Mesenchymal stem cell (in vitro differentiated cells and primary cell): ENCODE data around the gene SMG1.
"Not testable (repeated sequence)": the region's sequence is repeated elsewhere in the genome, so short reads cannot be mapped to it uniquely, and the experiment has no call there.

Experiments
- DNase-seq: peaks from one replicate; pipeline ENCODE4 v3.0.0-alpha.2; 2013
- H2AFZ ChIP-seq: one replicate; pipeline ENCODE4 v1.6.1; 2013; ENCODE audit warnings: low read depth, mild to moderate bottlenecking, control low read depth, inconsistent platforms, low read length, moderate library complexity
- H2AK5ac ChIP-seq: 2 replicates; pipeline ENCODE4 v1.6.1; 2013; ENCODE audit warnings: low read length, moderate library complexity, mild to moderate bottlenecking, inconsistent platforms; ENCODE audit not compliant: severe bottlenecking
- H2BK120ac ChIP-seq: one replicate; pipeline ENCODE4 v1.6.1; 2013; ENCODE audit warnings: low read depth, mild to moderate bottlenecking, inconsistent platforms, low read length, moderate library complexity
- H2BK12ac ChIP-seq, 2 experiments: one replicate each; pipeline ENCODE4 v1.6.1; 2013; ENCODE audit warnings: inconsistent platforms in 2 of 2, low read length in 2 of 2, mild to moderate bottlenecking in 2 of 2, moderate library complexity in 2 of 2, control low read depth in 1 of 2
- H2BK15ac ChIP-seq: one replicate; pipeline ENCODE4 v1.6.1; 2013; ENCODE audit warnings: mild to moderate bottlenecking, low read depth, inconsistent platforms; ENCODE audit not compliant: poor library complexity, severe bottlenecking
- H2BK5ac ChIP-seq: 2 replicates; pipeline ENCODE4 v1.6.1; 2013; ENCODE audit warnings: low read depth, mild to moderate bottlenecking, low read length, control low read depth, inconsistent platforms; ENCODE audit not compliant: poor library complexity, severe bottlenecking
- H3K14ac ChIP-seq, 2 experiments: one replicate each; pipeline ENCODE4 v1.6.1; 2013; ENCODE audit warnings: inconsistent platforms in 2 of 2, low read length in 2 of 2, control low read depth in 1 of 2, mild to moderate bottlenecking in 1 of 2, moderate library complexity in 1 of 2
- H3K18ac ChIP-seq, 2 experiments: one replicate each; pipeline ENCODE4 v1.6.1; 2013; ENCODE audit warnings: inconsistent platforms in 2 of 2, low read length in 2 of 2, control low read depth in 1 of 2, low read depth in 1 of 2, mild to moderate bottlenecking in 1 of 2
- H3K23ac ChIP-seq, 2 experiments: one replicate each; pipeline ENCODE4 v1.6.1; 2013; ENCODE audit warnings: inconsistent platforms in 2 of 2, low read length in 2 of 2, mild to moderate bottlenecking in 2 of 2, moderate library complexity in 2 of 2, control low read depth in 1 of 2
- H3K27ac ChIP-seq: 2 replicates; pipeline ENCODE4 v1.5.1; 2013; ENCODE audit warnings: mild to moderate bottlenecking, moderate library complexity, low read length, control low read depth, inconsistent platforms; ENCODE audit not compliant: poor library complexity, severe bottlenecking
- H3K27me3 ChIP-seq, 2 experiments: 2 replicates each; pipeline versions ENCODE4 v1.6.1 to v1.7.0; 2013; ENCODE audit warnings: low read length in 2 of 2, mild to moderate bottlenecking in 2 of 2, moderate library complexity in 2 of 2, control low read depth in 1 of 2, inconsistent platforms in 1 of 2; ENCODE audit not compliant: control insufficient read depth in 1 of 2, insufficient read depth in 1 of 2
- H3K36me3 ChIP-seq, 2 experiments: 2 replicates each; pipeline versions ENCODE4 v1.6.1 to v1.7.0; 2013; ENCODE audit warnings: low read length in 2 of 2, control low read depth in 1 of 2, inconsistent platforms in 1 of 2, low read depth in 1 of 2, mild to moderate bottlenecking in 1 of 2; ENCODE audit not compliant: insufficient read depth in 2 of 2, control insufficient read depth in 1 of 2
- H3K4ac ChIP-seq, 2 experiments: one replicate each; pipeline ENCODE4 v1.6.1; 2013; ENCODE audit warnings: inconsistent platforms in 2 of 2, low read length in 2 of 2, mild to moderate bottlenecking in 2 of 2, moderate library complexity in 2 of 2, control low read depth in 1 of 2, low read depth in 1 of 2
- H3K4me1 ChIP-seq: 2 replicates; pipeline ENCODE4 v1.6.1; 2013; ENCODE audit warnings: low read depth, low read length, control low read depth; ENCODE audit not compliant: control insufficient read depth, insufficient read depth
- H3K4me2 ChIP-seq: 2 replicates; pipeline ENCODE4 v1.6.1; 2013; ENCODE audit warnings: low read length, mild to moderate bottlenecking, inconsistent platforms; ENCODE audit not compliant: poor library complexity, severe bottlenecking
- H3K4me3 ChIP-seq, 2 experiments: 2 replicates each; pipeline versions ENCODE4 v1.5.1 to v1.7.0; 2013; ENCODE audit warnings: low read length in 2 of 2, mild to moderate bottlenecking in 2 of 2, control low read depth in 1 of 2, low read depth in 1 of 2; ENCODE audit not compliant: insufficient read depth in 1 of 2
- H3K79me1 ChIP-seq: replicated peaks from 2 replicates; pipeline ENCODE4 v1.6.1; 2013; ENCODE audit warnings: mild to moderate bottlenecking, control low read depth, low read length, inconsistent platforms; ENCODE audit not compliant: poor library complexity, severe bottlenecking
- H3K9ac ChIP-seq: 2 replicates; pipeline ENCODE4 v1.7.0; 2013; ENCODE audit warnings: mild to moderate bottlenecking, low read length, moderate library complexity
- H3K9me3 ChIP-seq: 2 replicates; pipeline ENCODE4 v1.7.0; 2013; ENCODE audit warnings: mild to moderate bottlenecking, low read length; ENCODE audit not compliant: control insufficient read depth
- H4K8ac ChIP-seq: one replicate; pipeline ENCODE4 v1.6.1; 2013; ENCODE audit warnings: inconsistent platforms, mild to moderate bottlenecking, low read length, moderate library complexity
- H4K91ac ChIP-seq: one replicate; pipeline ENCODE4 v1.6.1; 2013; ENCODE audit warnings: mild to moderate bottlenecking, low read length, inconsistent platforms
- WGBS: methylation state at CpG from one replicate; pipeline ENCODE4 v1.1.7; 2013; ENCODE audit warnings: mixed read lengths; 5-methylcytosine and 5-hydroxymethylcytosine counted together

Gene SMG1

GRCh38 chr16:18933501-18933900 lies 7.3 kb upstream of the SMG1 start:
- no peaks in the 10 kb centered on the region for H3K36me3 ChIP-seq
- no peak overlapping the region for H3K14ac ChIP-seq
- H4K91ac ChIP-seq = no peak overlapping the region
- peaks cover 5% of the 10 kb centered on the region for H3K4me1 ChIP-seq
- H4K8ac ChIP-seq = no peak overlapping the region
- H2BK15ac ChIP-seq = no peak overlapping the region
- WGBS = 88% methylated on average over 1 of the region's 1 CpG
- H2BK120ac ChIP-seq = no peak overlapping the region
- no peak overlapping the region for H2AFZ ChIP-seq
- H2AK5ac ChIP-seq = no peak overlapping the region
- H3K9me3 ChIP-seq = no peaks in the 10 kb centered on the region
- DNase-seq = no peak
- peaks cover 0 to 4% of the 10 kb centered on the region in 2 experiments for H3K27me3 ChIP-seq
- no peak overlapping the region for H3K4me2 ChIP-seq
- no peak overlapping the region for H3K18ac ChIP-seq
- H2BK12ac ChIP-seq = no peak overlapping the region
- H3K79me1 ChIP-seq = no peaks in the 10 kb centered on the region
- no peak overlapping the region for H3K9ac ChIP-seq
- H3K23ac ChIP-seq = no peak overlapping the region
- H3K4ac ChIP-seq = no peak overlapping the region
- H3K27ac ChIP-seq = no peak overlapping the region
- no peak overlapping the region for H2BK5ac ChIP-seq
- H3K4me3 ChIP-seq = no peak overlapping the region

GRCh38 chr16:18932243-18932987 lies 6.2 kb upstream of the SMG1 start:
- H4K8ac ChIP-seq = no peak overlapping the region
- H2BK15ac ChIP-seq = no peak overlapping the region
- H2AK5ac ChIP-seq = no peak overlapping the region
- peak overlapping the region in 1 of 2 experiments; percentile 7 for H3K4me3 ChIP-seq
- H2BK5ac ChIP-seq = no peak overlapping the region
- H3K4me2 ChIP-seq = no peak overlapping the region
- no peak overlapping the region for H3K4ac ChIP-seq
- DNase-seq = no peak
- no peaks in the 10 kb centered on the region for H3K36me3 ChIP-seq
- H3K27me3 ChIP-seq = peaks cover 0 to 4% of the 10 kb centered on the region in 2 experiments
- no peak overlapping the region for H2BK12ac ChIP-seq
- H4K91ac ChIP-seq = no peak overlapping the region
- no peaks in the 10 kb centered on the region for H3K9me3 ChIP-seq
- H3K27ac ChIP-seq = peak overlapping the region; percentile 45
- 76% methylated on average over 5 of the region's 5 CpGs for WGBS
- no peak overlapping the region for H3K18ac ChIP-seq
- peaks cover 7% of the 10 kb centered on the region for H3K4me1 ChIP-seq
- H3K23ac ChIP-seq = no peak overlapping the region
- H3K9ac ChIP-seq = peak overlapping the region; percentile 73
- H3K79me1 ChIP-seq = no peaks in the 10 kb centered on the region
- no peak overlapping the region for H3K14ac ChIP-seq
- no peak overlapping the region for H2BK120ac ChIP-seq
- H2AFZ ChIP-seq = no peak overlapping the region

GRCh38 chr16:18931756-18932155 lies 5.5 kb upstream of the SMG1 start:
- H2AFZ ChIP-seq = no peak overlapping the region

GRCh38 chr16:18930095-18930494 lies 3.9 kb upstream of the SMG1 start:
- H3K27ac ChIP-seq, H4K91ac ChIP-seq, H3K14ac ChIP-seq, H3K27me3 ChIP-seq, H3K36me3 ChIP-seq, H2BK15ac ChIP-seq, H2AK5ac ChIP-seq, H3K4me2 ChIP-seq, H3K23ac ChIP-seq, H3K9me3 ChIP-seq, H3K9ac ChIP-seq, H3K4me1 ChIP-seq, H3K4ac ChIP-seq, H3K79me1 ChIP-seq, H2AFZ ChIP-seq, H2BK5ac ChIP-seq, H4K8ac ChIP-seq, H2BK120ac ChIP-seq, H3K4me3 ChIP-seq, H2BK12ac ChIP-seq, DNase-seq, H3K18ac ChIP-seq: not testable (repeated sequence)
- WGBS = 73% methylated on average over 4 of the region's 4 CpGs

More at GRCh38 chr16:18931756-18932155, 5.5 kb upstream of the SMG1 start:
- peak overlapping the region in 1 of 2 experiments; percentile 83 for H3K23ac ChIP-seq
- no peak for DNase-seq
- H3K4me1 ChIP-seq = peaks cover 10% of the 10 kb centered on the region
- H2BK12ac ChIP-seq = no peak overlapping the region
- no peaks in the 10 kb centered on the region for H3K36me3 ChIP-seq
- peaks cover 0 to 1% of the 10 kb centered on the region in 2 experiments for H3K27me3 ChIP-seq
- H3K79me1 ChIP-seq = no peaks in the 10 kb centered on the region
- H3K18ac ChIP-seq = peak overlapping the region in 1 of 2 experiments; percentile 34
- 72% methylated on average over 5 of the region's 5 CpGs for WGBS
- H3K9me3 ChIP-seq = no peaks in the 10 kb centered on the region
- no peak overlapping the region for H2AK5ac ChIP-seq
- no peak overlapping the region for H2BK15ac ChIP-seq
- no peak overlapping the region for H3K4me2 ChIP-seq
- H3K27ac ChIP-seq = no peak overlapping the region
- no peak overlapping the region for H2BK5ac ChIP-seq
- H3K4me3 ChIP-seq = no peak overlapping the region
- H3K4ac ChIP-seq = no peak overlapping the region
- no peak overlapping the region for H4K8ac ChIP-seq
- no peak overlapping the region for H3K14ac ChIP-seq
- H2BK120ac ChIP-seq = no peak overlapping the region
- peak overlapping the region; percentile 73 for H3K9ac ChIP-seq
- no peak overlapping the region for H4K91ac ChIP-seq
